GM12878 (cell line): ENCODE results near the gene PRKG1. TPM values are rescaled to one million over a fixed set of nuclear protein-coding genes. Genes with fewer than 3 reads are reported as not detected.

Experiments used
- ATAC-seq: fragments of 200-7000 bp; cut with Tn5 transposase; 3 replicates; pipeline ENCODE4 v1.9.1; 2020; ENCODE audit warnings: mild to moderate bottlenecking, moderate library complexity
- BruUV-seq: library from RNA; stranded (reverse); fragments of 400-500 nt; replicated peaks from 2 replicates; lab custom pipeline; 2021; lab: Mats Ljungman, UMichigan
- CTCF ChIA-PET: fragments of 300-600 bp; sonication (Branson Sonifier 250); formaldehyde crosslinking; extraction: SDS; loops from one replicate; lab custom pipeline; 2021; ENCODE audit warnings: inconsistent platforms; lab: Yijun Ruan, JAX
- POLR2A ChIA-PET: fragments of 350-600 bp; formaldehyde crosslinking; extraction: SDS; loops from one replicate; lab custom pipeline; 2021; ENCODE audit warnings: inconsistent platforms; lab: Charles Lee
- RAD21 ChIA-PET: fragments of 300-600 bp; sonication (Branson Sonifier 250); formaldehyde crosslinking; loops from one replicate; lab custom pipeline; 2023; ENCODE audit warnings: antibody characterized with exemption; ENCODE audit not compliant: unreplicated experiment; lab: Charles Lee
- SMC1A ChIA-PET: fragments of 300-600 bp; sonication (Branson Sonifier 250); formaldehyde crosslinking; loops from one replicate; lab custom pipeline; 2023; ENCODE audit not compliant: unreplicated experiment, uncharacterized antibody; lab: Charles Lee
- DNase-seq: peaks from one replicate; pipeline ENCODE4 v3.0.0-alpha.2; 2011; ENCODE audit warnings: low read depth, low spot score
- FAIRE-seq: peaks from 3 replicates; lab custom pipeline; 2011; peaks lifted over from hg19 to GRCh38; lab: Jason Lieb, UNC
- H2AFZ ChIP-seq: 2 replicates; pipeline ENCODE4 v1.6.0; 2011; ENCODE audit warnings: low read depth, low read length, control low read depth; ENCODE audit not compliant: control insufficient read depth
- H3K27ac ChIP-seq: 2 replicates; pipeline ENCODE4 v1.5.1; 2011; ENCODE audit warnings: control low read depth; ENCODE audit not compliant: control insufficient read depth, insufficient read depth
- H3K27me3 ChIP-seq, 2 experiments: replicated peaks in 1 of 2; 2 replicates each; pipeline versions ENCODE4 v1.6.0 to v1.6.1; 2011; ENCODE audit warnings: low read length in 1 of 2; ENCODE audit not compliant: control insufficient read depth in 2 of 2, insufficient read depth in 2 of 2
- H3K36me3 ChIP-seq, 2 experiments: 2 replicates each; pipeline ENCODE4 v1.5.1; 2011; ENCODE audit warnings: low read length in 1 of 2; ENCODE audit not compliant: control insufficient read depth in 2 of 2, insufficient read depth in 2 of 2
- H3K4me1 ChIP-seq: 2 replicates; pipeline ENCODE4 v1.6.1; 2011; ENCODE audit warnings: mild to moderate bottlenecking, low read length, moderate library complexity, mixed read lengths; ENCODE audit not compliant: control insufficient read depth, insufficient read depth
- H3K4me2 ChIP-seq: 2 replicates; pipeline ENCODE4 v1.6.0; 2011; ENCODE audit warnings: control low read depth; ENCODE audit not compliant: control insufficient read depth, insufficient read depth
- H3K4me3 ChIP-seq: fragments of 200-600 bp; sonication (generic); 2 replicates; pipeline ENCODE4 v1.5.1; 2016
- H3K79me2 ChIP-seq: 2 replicates; pipeline ENCODE4 v1.6.0; 2011; ENCODE audit warnings: low read length; ENCODE audit not compliant: control insufficient read depth, insufficient read depth
- H3K9ac ChIP-seq: 2 replicates; pipeline ENCODE4 v1.8.0; 2011; ENCODE audit warnings: low read length, control low read depth, mixed read lengths; ENCODE audit not compliant: control insufficient read depth, insufficient read depth
- H3K9me3 ChIP-seq: replicated peaks from 3 replicates; pipeline ENCODE4 v1.5.1; 2011; ENCODE audit warnings: mild to moderate bottlenecking, low read length; ENCODE audit not compliant: control insufficient read depth, insufficient read depth
- H4K20me1 ChIP-seq: 2 replicates; pipeline ENCODE4 v1.6.0; 2011; ENCODE audit not compliant: control insufficient read depth, insufficient read depth
- ATF2 ChIP-seq: IDR thresholded peaks from 2 replicates; pipeline ENCODE4 v1.6.1; 2012; ENCODE audit warnings: low read length, inconsistent platforms
- ATF3 ChIP-seq: IDR thresholded peaks from 2 replicates; pipeline ENCODE4 v1.6.1; 2011; ENCODE audit warnings: low read depth, mild to moderate bottlenecking, low read length, moderate library complexity, borderline replicate concordance; ENCODE audit errors: extremely low read depth
- BCL3 ChIP-seq: IDR thresholded peaks from 2 replicates; pipeline ENCODE4 v1.6.1; 2011; ENCODE audit warnings: borderline replicate concordance, low read depth, mild to moderate bottlenecking, moderate library complexity, low read length; ENCODE audit not compliant: insufficient read depth, poor library complexity, severe bottlenecking
- BRCA1 ChIP-seq: IDR thresholded peaks from 2 replicates; pipeline ENCODE4 v1.6.1; 2011; ENCODE audit warnings: low read depth, low read length, improper control_type of control experiment
- CEBPZ ChIP-seq: fragments of 150-350 bp; IDR thresholded peaks from 2 replicates; pipeline ENCODE4 v1.6.1; 2016; ENCODE audit warnings: low read depth, low read length
- IRF3 ChIP-seq: fragments of 450-650 bp; IDR thresholded peaks from 2 replicates; pipeline ENCODE4 v1.6.1; 2014; ENCODE audit warnings: mild to moderate bottlenecking
- POLR2A ChIP-seq: IDR thresholded peaks from 2 replicates; pipeline ENCODE4 v1.6.1; 2011; ENCODE audit warnings: low read depth, mild to moderate bottlenecking, low read length
- RFX5 ChIP-seq: IDR thresholded peaks from 2 replicates; pipeline ENCODE4 v1.6.1; 2011; ENCODE audit warnings: low read depth, low read length, improper control_type of control experiment
- SMC3 ChIP-seq: IDR thresholded peaks from 2 replicates; pipeline ENCODE4 v1.6.1; 2011; ENCODE audit warnings: low read length, improper control_type of control experiment, borderline replicate concordance
- ZNF207 ChIP-seq: fragments of 450-650 bp; IDR thresholded peaks from 2 replicates; pipeline ENCODE4 v1.6.1; 2014; ENCODE audit warnings: antibody characterized with exemption, mild to moderate bottlenecking, borderline replicate concordance
- ZNF217 ChIP-seq: fragments of 450-650 bp; IDR thresholded peaks from 2 replicates; pipeline ENCODE4 v1.6.1; 2017; ENCODE audit warnings: antibody characterized with exemption, mild to moderate bottlenecking
- WGBS: methylation state at CpG from one replicate; pipeline ENCODE4 v1.1.6; 2016; ENCODE audit warnings: low lambda C conversion rate; ENCODE audit not compliant: insufficient replicate concordance, insufficient coverage; ENCODE audit errors: missing lambda C conversion rate; 5-methylcytosine and 5-hydroxymethylcytosine counted together
- in situ Hi-C: fragments of 300-500 bp; cut with MboI; formaldehyde crosslinking; loops from 9 replicates; pipeline ENCODE4 v1.14.3; 2018; ENCODE audit warnings: mixed read lengths
- intact Hi-C: fragments of 100-400 bp; cut with micrococcal nuclease; formaldehyde crosslinking; loops from one replicate; pipeline ENCODE4 v1.14.2; 2022; ENCODE audit not compliant: unreplicated experiment
- polyA plus RNA-seq, 11 experiments: library from polyadenylated mRNA; depleted of rRNA in 4 of 11; unstranded in 6 of 11; stranded (reverse) in 5 of 11; fragments of >200 nt; fragmentation: Nextera tagmentation in 4 of 11; fragmentation: Illumina TruSeq in 1 of 11; extraction: Ambion mirVana in 4 of 11; extraction: Trizol in 1 of 11; gene quantifications; 1 replicate in 1 of 11; 2 replicates in 10 of 11; pipeline versions ENCODE4 v1.2.1 to v1.2.3, GENCODE V29; 2011 to 2016; ENCODE audit warnings: inconsistent platforms in 2 of 11, missing spikeins in 2 of 11, low read depth in 1 of 11
- total RNA-seq, 4 experiments: library from RNA; depleted of rRNA in 3 of 4; stranded (reverse); fragments of >200 nt in 3 of 4; fragmentation: Illumina TruSeq in 1 of 4; extraction: Trizol in 1 of 4; gene quantifications; 2 replicates each; pipeline versions ENCODE4 v1.2.1 to v1.2.3, GENCODE V29; 2013 to 2021

Gene PRKG1
- total and polyA plus RNA-seq, 10 of the 15 experiments (the other 5 are each of a cell fraction or from before 2014, with no cell fraction given), result 0.04 to 0.05 TPM; not detected in 8

GRCh38 chr10:51685768-51686167, 611.5 kb downstream of the PRKG1 start (continued):
- TF ChIP-seq BCL3 (no peak), POLR2A (no peak), IRF3 (no peak), ATF2 (no peak)

- Histone ChIP-seq H3K4me2 (no peak overlapping the region), H3K27ac (no peak overlapping the region), H3K9ac (no peak overlapping the region), H3K4me3 (no peak overlapping the region), H3K9me3 (no peaks in the 10 kb centered on the region), H2AFZ (no peak overlapping the region), H4K20me1 (no peaks in the 10 kb centered on the region), H3K27me3 (no peaks in the 10 kb centered on the region), H3K36me3 (no peaks in the 10 kb centered on the region), H3K4me1 (no peaks in the 10 kb centered on the region), H3K79me2 (no peaks in the 10 kb centered on the region)
- intact Hi-C loops, result no loop called here
- POLR2A ChIA-PET, result no interaction called here
- in situ Hi-C loops, result no loop called here
- CTCF ChIA-PET, result no interaction called here
- RAD21 ChIA-PET, result no interaction called here
- no TSS peak for BruUV-seq
- peak; percentile 13 for FAIRE-seq
- no peak for DNase-seq
- WGBS, result 29% methylated on average over 1 of the region's 1 CpG
- SMC1A ChIA-PET, result no interaction called here
- no peak for ATAC-seq
- no peak for TF ChIP-seq CEBPZ
- TF ChIP-seq BRCA1, result no peak
- no peak for TF ChIP-seq RFX5
- TF ChIP-seq ZNF217, result no peak
- no peak for TF ChIP-seq ZNF207
- TF ChIP-seq SMC3, result no peak
- TF ChIP-seq ATF3, result no peak
Measured at GRCh38 chr10:51687296-51687695, 613.0 kb downstream of the PRKG1 start.
